HG03066 (cell line): Measurements from ENCODE around the gene IQCF5.
"Not testable (repeated sequence)": the region's sequence is repeated elsewhere in the genome, so short reads cannot be mapped to it uniquely, and the experiment has no call there.

Experiments
- ATAC-seq: cut with Tn5 transposase; IDR thresholded peaks from one replicate; pipeline ENCODE4 v1.9.1; 2021; ENCODE audit warnings: low read depth; ENCODE audit not compliant: unreplicated experiment

The IQCF5 gene

DNA sequence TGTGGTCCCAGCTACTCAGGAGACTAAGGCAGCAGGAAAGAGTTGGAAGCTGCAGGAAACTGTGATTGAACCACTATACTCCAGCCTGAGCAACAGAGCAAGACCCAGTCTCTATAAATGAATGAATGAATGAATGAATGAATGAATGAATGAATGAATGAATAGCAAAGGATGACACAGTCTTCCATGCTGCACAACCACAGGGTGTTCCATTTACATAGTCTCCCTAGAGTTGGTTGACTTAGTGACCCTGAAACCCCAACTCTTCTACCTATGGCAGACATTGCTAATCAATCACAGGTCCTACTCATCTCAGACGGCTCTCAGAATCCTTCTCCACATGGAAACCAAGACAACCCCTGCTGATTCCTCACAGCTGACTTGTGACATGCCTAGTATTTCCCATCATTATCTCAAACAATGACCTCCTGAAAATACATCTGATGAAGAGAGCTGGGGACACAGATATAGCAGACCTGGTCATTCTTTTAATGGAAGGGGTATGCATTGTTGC lies 2.1 kb downstream of the IQCF5 start:
- no peak for ATAC-seq

DNA sequence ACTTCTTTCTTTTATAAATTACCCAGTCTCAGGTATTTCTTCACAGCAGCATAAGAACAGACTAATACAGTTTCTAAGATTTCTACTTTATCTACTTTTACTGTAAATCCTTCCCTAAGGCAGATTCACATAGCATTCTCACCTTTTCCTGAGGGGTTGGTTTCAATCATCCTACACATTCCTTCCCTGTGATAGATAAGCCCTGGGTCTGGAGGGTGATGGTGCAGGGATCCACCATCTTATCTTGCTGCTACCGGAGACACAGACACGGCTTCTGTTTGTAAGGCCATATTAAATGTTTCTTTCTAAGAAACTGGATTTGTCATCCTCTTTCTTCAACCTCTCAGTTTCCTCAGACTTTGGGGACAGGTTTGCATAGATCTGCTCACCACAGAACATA lies 6.1 kb downstream of the IQCF5 start:
- no peak for ATAC-seq

DNA sequence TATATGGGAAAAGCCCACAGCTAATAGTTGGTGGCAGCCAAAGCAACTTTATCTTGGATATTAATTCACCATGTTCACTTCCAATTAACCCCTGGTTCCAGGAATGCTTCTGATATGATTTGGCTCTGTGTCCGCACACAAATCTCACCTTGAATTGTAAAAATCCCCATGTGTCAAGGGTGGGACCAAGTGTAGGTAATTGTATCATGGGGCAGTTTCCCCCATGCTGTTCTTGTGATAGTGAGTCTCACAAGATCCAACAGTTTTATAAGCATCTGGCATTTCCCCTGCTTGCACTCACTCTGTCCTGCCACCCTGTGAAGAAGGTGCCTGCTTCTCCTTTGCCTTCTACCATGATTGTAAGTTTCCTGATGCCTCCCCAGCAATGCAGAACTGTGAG lies 6.5 kb downstream of the IQCF5 start:
- not testable (repeated sequence) for ATAC-seq

DNA sequence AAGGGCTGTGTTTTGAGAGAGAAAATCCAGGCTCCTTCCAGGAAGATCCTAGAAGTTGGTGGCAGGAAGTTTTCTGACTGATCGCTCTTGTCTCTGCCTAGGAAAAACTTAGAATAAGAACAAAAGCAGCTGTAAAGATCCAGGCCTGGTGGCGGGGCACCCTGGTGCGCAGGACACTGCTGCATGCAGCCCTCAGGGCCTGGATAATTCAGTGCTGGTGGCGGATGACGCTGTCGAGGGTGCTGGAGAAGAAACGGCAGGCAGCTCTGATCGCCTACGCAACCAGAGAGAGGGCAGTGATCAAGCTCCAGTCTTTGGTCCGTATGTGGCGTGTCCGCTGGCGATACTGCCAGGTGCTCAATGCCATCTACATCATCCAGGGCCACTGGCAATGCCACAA lies 12.5 kb downstream of the IQCF5 start:
- no peak for ATAC-seq

DNA sequence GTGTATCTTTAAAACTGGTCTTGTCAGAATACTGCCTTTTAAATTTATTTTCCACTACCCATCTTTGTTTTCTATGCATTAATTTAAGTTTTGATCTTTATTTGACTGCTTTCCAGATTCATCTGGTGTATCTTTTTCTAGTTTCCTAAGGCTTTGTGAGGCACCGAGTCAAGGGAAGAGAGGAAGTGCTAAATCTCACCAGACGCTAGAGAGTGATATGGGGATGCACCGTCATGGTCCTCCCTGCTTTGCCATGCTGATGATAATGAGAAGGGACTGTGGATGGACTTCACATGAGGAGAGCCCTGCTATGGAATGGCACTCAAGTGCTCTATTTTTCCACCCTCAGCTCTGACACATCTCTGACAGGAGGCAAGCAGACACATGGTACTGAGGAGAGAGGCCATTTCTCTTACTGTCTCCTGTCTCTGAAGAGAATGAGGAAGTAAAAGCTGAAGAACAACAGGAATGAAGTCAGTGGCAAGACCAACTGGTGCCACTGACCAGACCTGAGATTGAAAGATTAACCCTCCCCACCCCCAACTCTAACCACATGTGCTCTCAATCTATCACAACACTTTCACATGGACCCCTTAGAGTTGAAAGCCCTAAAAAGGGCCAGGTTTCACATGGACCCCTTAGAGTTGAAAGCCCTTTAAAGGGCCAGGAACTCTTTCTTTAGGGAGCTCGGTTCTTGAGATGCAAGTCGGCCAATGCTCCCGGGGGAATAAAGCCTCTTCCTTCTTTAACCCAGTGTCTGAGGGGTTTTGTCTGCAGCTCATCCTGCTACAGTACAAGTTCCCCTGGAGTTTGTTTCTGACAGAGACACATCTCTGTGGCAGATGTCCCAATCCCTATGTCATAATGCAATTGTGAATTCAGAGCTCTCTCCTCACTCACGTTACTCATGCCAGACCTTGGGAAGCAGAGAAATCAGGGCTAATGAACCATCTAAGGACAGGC lies 14.4 kb downstream of the IQCF5 start, which contains the start of gene IQCF2:
Gene IQCF2, plus strand, starts transcription at position 913 of the 963 bp plus-strand sequence. CDS start 52 bp downstream, outside the sequence.
- ATAC-seq: no peak

DNA sequence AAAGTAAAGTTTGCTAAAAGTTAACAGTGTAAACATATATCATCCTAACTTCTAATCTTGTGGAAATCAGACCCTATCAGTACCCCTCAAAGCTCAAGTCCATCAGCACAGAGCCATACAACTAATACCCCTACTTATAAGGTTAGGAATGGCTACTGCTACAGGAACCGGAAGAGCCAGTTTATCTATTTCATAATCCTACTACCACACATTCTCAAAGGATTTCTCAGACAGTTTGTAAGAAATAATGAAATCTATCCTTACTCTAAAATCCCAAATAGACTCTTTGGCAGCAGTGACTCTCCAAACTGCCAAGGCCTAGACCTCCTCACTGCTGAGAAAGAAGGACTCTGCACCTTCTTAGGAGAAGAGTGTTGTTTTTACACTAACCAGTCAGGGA lies 20.0 kb downstream of the IQCF5 start:
- not testable (repeated sequence) for ATAC-seq

DNA sequence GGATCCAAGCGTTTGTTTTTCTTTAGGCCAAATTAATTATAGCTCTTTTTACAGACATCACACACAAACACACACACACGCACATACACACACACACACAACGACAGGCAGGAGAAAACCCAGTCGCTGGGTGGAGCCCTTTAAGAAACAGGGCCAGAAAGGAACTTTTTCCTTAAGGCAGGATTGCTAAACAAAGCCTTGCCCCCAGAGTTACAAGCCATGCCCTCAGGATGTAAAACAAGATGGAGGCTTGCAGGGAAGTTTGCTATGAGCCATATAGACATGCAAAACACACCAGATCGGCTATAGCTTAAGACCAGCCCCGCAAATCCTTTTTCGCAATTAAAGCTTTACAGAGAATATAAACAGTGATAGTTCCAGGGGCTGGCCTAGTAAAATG lies 30.3 kb downstream of the IQCF5 start:
- ATAC-seq: no peak

DNA sequence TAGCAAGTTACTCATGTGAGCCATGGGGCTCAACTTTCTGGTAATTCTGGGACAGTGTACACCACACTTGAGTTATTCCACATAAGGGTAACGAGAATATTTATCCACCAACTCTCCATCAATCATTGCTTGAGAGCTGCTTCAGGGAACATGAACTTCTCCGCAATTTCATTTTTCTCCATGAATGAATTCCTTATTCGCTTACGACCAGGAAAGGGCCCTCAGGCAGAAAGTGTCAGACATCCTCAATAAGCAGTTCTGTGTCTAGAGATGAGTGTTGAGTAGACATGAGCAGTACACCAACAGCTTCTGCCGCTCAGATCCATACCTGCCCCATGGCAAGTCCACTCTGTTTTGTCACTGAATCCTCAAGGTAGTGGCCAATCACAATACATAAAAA lies 38.8 kb downstream of the IQCF5 start:
- ATAC-seq: no peak

DNA sequence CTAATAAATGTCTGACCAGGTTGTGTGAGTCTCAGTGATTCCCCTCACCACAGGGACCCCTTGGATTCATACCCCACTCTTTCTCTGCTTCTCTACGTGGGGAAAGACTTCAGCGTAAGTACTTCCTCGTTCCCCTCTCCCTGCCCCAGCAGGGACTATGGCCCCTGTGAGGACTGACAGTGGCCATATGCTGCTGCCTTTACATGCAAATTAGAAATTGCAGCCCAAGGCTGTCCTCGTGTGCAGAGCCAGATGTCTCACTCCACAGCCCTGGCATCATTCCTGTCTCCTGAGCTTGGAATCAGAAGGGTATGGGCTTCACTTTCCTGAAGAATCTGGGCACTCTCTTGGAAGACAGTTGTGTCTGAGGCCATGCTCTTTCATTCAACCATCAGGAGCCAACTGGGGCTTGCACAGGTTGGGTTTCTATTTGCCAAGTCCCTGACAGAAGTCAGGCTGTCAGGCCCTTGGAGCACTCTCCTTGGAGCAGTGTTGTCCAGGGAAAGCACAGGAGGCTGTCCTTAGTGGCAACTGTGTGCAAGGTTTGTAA lies 44.5 kb downstream of the IQCF5 start:
- no peak for ATAC-seq

DNA sequence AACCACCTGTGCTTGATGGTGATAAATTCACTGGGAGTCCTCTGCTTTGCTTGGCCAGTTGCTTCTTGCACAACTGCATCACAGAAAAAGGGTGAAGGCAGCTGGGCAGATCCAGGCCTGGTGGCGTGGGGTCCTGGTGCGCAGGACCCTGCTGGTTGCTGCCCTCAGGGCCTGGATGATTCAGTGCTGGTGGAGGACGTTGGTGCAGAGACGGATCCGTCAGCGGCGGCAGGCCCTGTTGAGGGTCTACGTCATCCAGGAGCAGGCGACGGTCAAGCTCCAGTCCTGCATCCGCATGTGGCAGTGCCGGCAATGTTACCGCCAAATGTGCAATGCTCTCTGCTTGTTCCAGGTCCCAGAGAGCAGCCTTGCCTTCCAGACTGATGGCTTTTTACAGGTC lies 45.1 kb downstream of the IQCF5 start:
- no peak for ATAC-seq

DNA sequence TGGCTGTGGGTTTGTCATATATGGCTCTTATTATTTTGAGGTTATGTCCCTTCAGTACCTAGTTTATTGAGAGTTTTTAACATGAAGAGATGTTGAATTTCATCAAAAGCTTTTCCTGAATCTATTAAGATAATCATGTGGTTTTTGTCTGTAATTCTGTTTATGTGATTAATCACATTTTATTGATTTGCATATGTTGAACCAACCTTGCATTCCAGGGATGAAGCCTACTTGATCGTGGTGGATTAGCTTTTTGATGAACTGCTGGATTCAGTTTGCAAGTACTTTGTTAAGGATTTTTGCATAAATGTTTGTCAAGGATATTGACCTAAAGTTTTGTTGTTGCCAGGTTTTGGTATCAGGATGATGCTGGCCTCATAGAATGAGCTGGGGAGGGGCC lies 47.1 kb downstream of the IQCF5 start:
- no peak for ATAC-seq
